Measurements from ENCODE around the gene YY1.

GRCh38 chr14:100268591-100269207 lies 29.8 kb downstream of the YY1 start:
- no peak for TF ChIP-seq CTCF (IDR thresholded peaks at IDR 0.05)
- no peak for TF ChIP-seq EP300 (IDR thresholded peaks at IDR 0.05)
- no peak for TF ChIP-seq POLR2A (IDR thresholded peaks at IDR 0.05)

Measured in upper lobe of left lung (tissue), 4 donors.